ENCODE results near the gene MRPL41.

DNA sequence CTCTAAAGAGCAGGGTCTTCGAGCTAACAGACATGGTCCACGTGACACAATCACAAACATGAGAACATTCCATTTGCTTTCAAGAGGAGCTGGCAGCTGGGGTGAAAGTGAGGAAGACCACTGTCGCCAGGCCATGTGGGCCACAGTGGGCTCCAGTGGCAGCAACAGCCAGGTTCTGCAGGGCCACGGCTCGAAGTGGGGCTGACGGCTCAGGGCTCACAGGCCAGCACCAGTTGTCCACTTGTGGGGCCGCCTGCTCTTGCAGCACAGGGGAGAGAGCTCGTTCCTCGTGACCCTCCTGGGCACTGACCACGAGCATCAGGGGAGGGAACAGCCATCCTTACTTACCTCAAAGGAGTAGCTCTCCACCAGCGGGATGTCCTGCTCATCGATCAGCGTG, 36.6 kb downstream of the MRPL41 start:
- no peak for TF ChIP-seq CTCF (conservative IDR thresholded peaks at IDR 0.05 in 1 of 2, IDR thresholded peaks at IDR 0.05 in 1 of 2; ENCODE audit: low read depth in 1 of 2, low read length in 2 of 2)
- TF ChIP-seq EZH2 (IDR thresholded peaks at IDR 0.05; ENCODE audit: low read length, missing control alignments): no peak

All from fibroblast of lung (primary cell).